Measurements from ENCODE around the gene EMSY.

- TF ChIP-seq EZH2 (IDR thresholded peaks at IDR 0.05; ENCODE audit: borderline replicate concordance, low read depth, low read length, poor library complexity, severe bottlenecking) = no peak
- TF ChIP-seq CTCF (conservative IDR thresholded peaks at IDR 0.05; ENCODE audit: low read depth, low read length) = no peak
These were observed 148.1 kb downstream of the EMSY start for GRCh38 chr11:76592961-76593360.
